ENCODE measurements around the gene EBLN1. TPM values are rescaled to one million over a fixed set of nuclear protein-coding genes. Genes with fewer than 3 reads are reported as not detected.

EBLN1 gene
- polyA plus RNA-seq, 2 of the 4 experiments (the other 2 are of a cell fraction) = not detected

DNA sequence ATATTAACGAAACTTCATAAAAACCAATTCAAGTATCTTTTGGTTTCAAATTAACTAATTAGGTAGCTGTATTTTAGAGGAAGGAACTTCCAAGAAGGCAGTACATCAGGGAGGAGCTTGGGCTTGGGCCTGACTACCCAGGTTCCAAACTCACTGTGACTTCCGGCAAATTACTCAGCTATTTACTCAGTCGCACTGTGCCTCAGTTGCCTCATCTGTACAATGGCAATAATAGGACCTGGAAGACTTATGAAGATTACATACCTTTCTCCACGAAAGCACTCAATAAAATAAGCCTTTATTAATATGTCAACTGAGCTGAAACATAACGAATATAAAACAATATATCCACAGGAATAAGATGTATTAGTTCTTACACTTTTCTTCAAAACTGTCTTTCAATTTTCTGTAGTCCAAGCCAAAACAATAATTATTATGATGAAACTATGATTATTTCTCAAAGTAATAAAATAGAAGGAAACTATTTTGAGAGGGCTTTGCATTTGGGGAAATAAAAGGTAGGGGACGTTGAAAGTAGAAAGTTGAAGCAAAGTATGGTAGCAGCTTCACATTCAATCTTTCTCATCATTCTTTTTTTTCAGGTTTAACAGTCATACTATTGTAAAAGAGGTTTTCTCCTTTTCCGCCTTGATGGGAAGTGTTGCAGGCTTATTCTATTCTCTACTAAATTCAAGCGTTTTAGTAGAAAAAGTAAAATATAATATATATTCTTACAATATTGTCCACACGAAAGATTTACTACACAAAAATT is 10.5 kb upstream of the EBLN1 start:
- no peaks in the 10 kb centered on the region for H3K9me3 ChIP-seq
- TF ChIP-seq RAD21 (conservative IDR thresholded peaks at IDR 0.05 in 1 of 2, IDR thresholded peaks at IDR 0.05 in 1 of 2) = no peak
- no peak for TF ChIP-seq HOXB5 (CRISPR knock-in tag; IDR thresholded peaks at IDR 0.05)
- no peak for TF ChIP-seq MAFK (IDR thresholded peaks at IDR 0.05; ENCODE audit: partially characterized antibody)
- TF ChIP-seq RARB (CRISPR knock-in tag; IDR thresholded peaks at IDR 0.05) = no peak
- TF ChIP-seq HMGXB4 (CRISPR knock-in tag; IDR thresholded peaks at IDR 0.05; ENCODE audit: borderline replicate concordance) = no peak
- TF ChIP-seq ZNF302 (CRISPR knock-in tag; IDR thresholded peaks at IDR 0.05) = no peak
- no peak for DNase-seq (ENCODE audit: low read depth in 1 of 2, low spot score in 1 of 2)
- WGBS (ENCODE audit: missing lambda C conversion rate) = 53% methylated on average over 9 of the region's 9 CpGs
- peak overlapping the region; percentile 81 for H3K4me2 ChIP-seq
- no peak for FAIRE-seq
- peak overlapping the region; percentile 78 to 88 for H3K27ac ChIP-seq
- ATAC-seq = no peak
- CTCF ChIA-PET = interaction anchor here (0.6 to 2.4 kb wide), 8 partner anchors 9 to 760 kb away, joined by 3 to 10 read pairs (median 4); partner anchors contain the start of gene DNAJC1
- H3K4me1 ChIP-seq = peaks cover 6% of the 10 kb centered on the region; the same call in 2 of the 3 replicates
- POLR2A ChIA-PET = interaction anchor here (0.8 to 3.7 kb wide), 13 partner anchors 17 to 732 kb away, joined by 3 to 62 read pairs (median 6); partner anchors contain the start of genes BMI1, COMMD3, DNAJC1 and MLLT10
- peak overlapping the region; percentile 64 for H3K4me3 ChIP-seq

GRCh38 chr10:22226599-22226998 is 8.8 kb upstream of the EBLN1 start:
- Histone ChIP-seq H3K27ac (no peak overlapping the region), H3K4me3 (no peak overlapping the region), H3K9me3 (peaks cover 3% of the 10 kb centered on the region; the same call in 1 of the 3 replicates), H3K4me1 (peaks cover 6% of the 10 kb centered on the region; the same call in 2 of the 3 replicates), H3K4me2 (no peak overlapping the region)
- WGBS (ENCODE audit: missing lambda C conversion rate) = 92% methylated on average over 2 of the region's 2 CpGs
- ChIA-PET CTCF (interaction anchor here (0.6 kb wide), 2 partner anchors 171 to 422 kb away, joined by 4 to 5 read pairs; no protein-coding TSS in a partner anchor), POLR2A (no interaction called here)
- TF ChIP-seq ATOH8 (CRISPR knock-in tag; IDR thresholded peaks at IDR 0.05; ENCODE audit: low read depth) (no peak), RFX5 (IDR thresholded peaks at IDR 0.05) (no peak), NPAS2 (CRISPR knock-in tag; IDR thresholded peaks at IDR 0.05; ENCODE audit: borderline replicate concordance) (no peak), NR3C1 (IDR thresholded peaks at IDR 0.05) (no peak), E2F6 (IDR thresholded peaks at IDR 0.05; ENCODE audit: borderline replicate concordance, low read depth) (no peak)
- TF ChIP-seq, protein P1, sequence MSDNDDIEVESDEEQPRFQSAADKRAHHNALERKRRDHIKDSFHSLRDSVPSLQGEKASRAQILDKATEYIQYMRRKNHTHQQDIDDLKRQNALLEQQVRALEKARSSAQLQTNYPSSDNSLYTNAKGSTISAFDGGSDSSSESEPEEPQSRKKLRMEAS (IDR thresholded peaks at IDR 0.05) = no peak
- FAIRE-seq (no peak), ATAC-seq (no peak), DNase-seq (ENCODE audit: low read depth in 1 of 2, low spot score in 1 of 2) (no peak)

GRCh38 chr10:22222236-22223190 is 4.7 kb upstream of the EBLN1 start:
- TF ChIP-seq ZFP36 (IDR thresholded peaks at IDR 0.05; ENCODE audit: borderline replicate concordance, partially characterized antibody) (no peak), POLR2AphosphoS2 (conservative IDR thresholded peaks at IDR 0.05; ENCODE audit: low read length) (no peak)
- TF ChIP-seq, protein P2, sequence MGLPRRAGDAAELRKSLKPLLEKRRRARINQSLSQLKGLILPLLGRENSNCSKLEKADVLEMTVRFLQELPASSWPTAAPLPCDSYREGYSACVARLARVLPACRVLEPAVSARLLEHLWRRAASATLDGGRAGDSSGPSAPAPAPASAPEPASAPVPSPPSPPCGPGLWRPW (IDR thresholded peaks at IDR 0.05) = no peak
- peaks cover 3% of the 10 kb centered on the region; the same call in 1 of the 3 replicates for H3K9me3 ChIP-seq
- WGBS (ENCODE audit: missing lambda C conversion rate) = 63% methylated on average over 5 of the region's 5 CpGs
- FAIRE-seq (peak; percentile 43), DNase-seq (ENCODE audit: low read depth in 1 of 2, low spot score in 1 of 2) (no peak), ATAC-seq (no peak)
- no peaks in the 10 kb centered on the region for H3K4me1 ChIP-seq
- no peak overlapping the region for H3K4me3 ChIP-seq
- no peak overlapping the region for H3K27ac ChIP-seq
- POLR2A ChIA-PET = no interaction called here
- CTCF ChIA-PET = no interaction called here
- no peak overlapping the region for H3K4me2 ChIP-seq

Measured in A549 (cell line).